Measurements from ENCODE around the gene TRIP11. TPM values are rescaled to one million over a fixed set of nuclear protein-coding genes. Genes with fewer than 3 reads are reported as not detected.
"Not testable (repeated sequence)": the region's sequence is repeated elsewhere in the genome, so short reads cannot be mapped to it uniquely, and the experiment has no call there.

The TRIP11 gene
- total RNA-seq, result 38.6 and 42.0 TPM in 2 replicates

DNA sequence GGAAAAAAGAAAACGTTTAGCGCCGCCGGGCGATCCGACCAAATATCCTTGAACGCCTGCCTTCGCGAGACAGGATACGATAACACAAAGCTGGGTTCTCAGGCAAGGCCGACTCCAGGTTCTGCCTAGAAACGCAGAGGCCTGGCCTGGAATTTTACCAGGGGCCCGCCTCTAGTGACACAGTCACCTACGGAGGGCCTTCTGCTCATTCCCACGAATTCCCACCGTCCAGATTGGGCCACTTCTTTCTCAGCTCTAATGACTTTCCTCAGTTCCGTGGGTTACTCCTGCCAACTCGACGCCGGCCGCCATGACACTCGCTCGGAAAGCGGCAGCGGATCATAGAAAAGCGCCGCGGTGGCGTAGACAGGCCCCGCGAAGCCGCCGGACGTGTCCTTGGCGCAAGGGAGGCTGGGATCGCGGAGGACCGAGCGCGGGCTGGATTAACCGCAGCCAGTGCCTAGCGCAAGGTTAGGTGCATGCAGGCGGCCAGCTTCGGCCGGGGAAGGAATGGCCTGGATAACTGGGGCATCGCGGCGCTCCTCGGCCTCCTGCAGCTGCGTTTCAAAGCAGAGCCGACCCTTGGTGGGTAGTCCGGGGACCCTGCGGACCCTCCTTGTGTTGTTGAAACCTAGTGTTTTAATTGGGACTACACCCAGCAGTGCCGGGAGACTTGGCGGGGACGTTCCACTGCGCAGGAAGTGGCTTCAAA, at the start of gene TRIP11:
Gene TRIP11 (minus strand): TSS at position 341 of the 712 bp plus-strand sequence. CDS start 374 bp downstream, outside the sequence.
- H3K36me3 Mint-ChIP-seq (ENCODE audit: low read depth), result peaks cover 16% of the 10 kb centered on the region
- intact Hi-C loops (cut with micrococcal nuclease), result loop anchor here (2.0 to 5.0 kb wide), 7 partner anchors 38 to 1658 kb away; partner anchors contain the start of genes ATXN3, CPSF2, NDUFB1 and PPP4R3A
- peak within 1 kb of the TSS; percentile 98 for H3K27ac Mint-ChIP-seq
- H3K4me3 Mint-ChIP-seq, result peak within 1 kb of the TSS; percentile 93
- H3K4me1 Mint-ChIP-seq, result peaks cover 31% of the 10 kb centered on the region
- H3K9me3 Mint-ChIP-seq, result no peaks in the 10 kb centered on the region
- H3K27me3 Mint-ChIP-seq, result no peaks in the 10 kb centered on the region
- DNase-seq, result peak; percentile 99

DNA sequence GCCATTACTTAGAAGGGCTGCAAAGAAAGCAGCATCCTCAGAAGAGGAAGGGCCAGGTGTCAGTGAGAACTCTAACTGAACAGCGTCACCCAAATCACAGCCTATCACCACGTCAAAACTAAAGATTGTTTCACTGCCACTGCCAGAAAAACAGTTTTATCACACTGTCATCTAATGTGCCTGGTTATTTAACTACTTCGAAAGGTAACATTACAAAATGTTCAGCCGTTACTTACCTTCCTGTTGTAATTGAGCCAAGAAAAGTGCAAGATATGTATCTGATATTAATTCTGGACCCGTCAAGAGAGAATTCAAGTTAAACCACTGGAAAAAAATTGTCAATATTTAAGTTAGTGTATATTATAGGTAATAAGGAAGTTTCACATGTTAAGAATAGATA, 48.6 kb upstream of the TRIP11 start:
- no peak for DNase-seq
- Mint-ChIP-seq H3K27ac (no peak overlapping the region), H3K9me3 (no peaks in the 10 kb centered on the region), H3K4me1 (peaks cover 2% of the 10 kb centered on the region), H3K27me3 (no peaks in the 10 kb centered on the region), H3K4me3 (no peak overlapping the region), H3K36me3 (ENCODE audit: low read depth) (peaks cover 35% of the 10 kb centered on the region)
- intact Hi-C loops (cut with micrococcal nuclease), result no loop called here

DNA sequence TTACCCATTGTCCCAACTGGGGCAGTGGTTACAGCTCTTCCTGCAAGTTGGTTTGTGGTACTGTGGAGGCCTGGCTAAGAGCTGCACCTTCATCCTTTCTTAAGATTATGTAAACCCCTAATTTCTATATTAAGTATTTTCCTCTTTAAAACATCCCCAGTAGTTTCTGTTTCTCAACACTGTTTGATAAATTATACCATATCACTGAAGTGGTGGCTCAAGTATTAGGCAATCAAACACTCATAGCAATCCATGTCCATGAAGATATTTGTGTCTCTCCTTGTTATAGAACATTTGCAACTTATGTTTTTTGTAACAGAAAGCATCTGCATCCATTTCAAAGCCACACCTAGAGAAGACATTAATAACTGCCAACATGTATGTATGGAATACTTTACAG, 34.7 kb upstream of the TRIP11 start:
- Mint-ChIP-seq H3K36me3 (ENCODE audit: low read depth) (peaks cover 15% of the 10 kb centered on the region), H3K4me1 (no peaks in the 10 kb centered on the region), H3K4me3 (no peak overlapping the region), H3K9me3 (no peaks in the 10 kb centered on the region), H3K27me3 (no peaks in the 10 kb centered on the region), H3K27ac (no peak overlapping the region)
- DNase-seq, result no peak
- intact Hi-C loops (cut with micrococcal nuclease), result no loop called here

DNA sequence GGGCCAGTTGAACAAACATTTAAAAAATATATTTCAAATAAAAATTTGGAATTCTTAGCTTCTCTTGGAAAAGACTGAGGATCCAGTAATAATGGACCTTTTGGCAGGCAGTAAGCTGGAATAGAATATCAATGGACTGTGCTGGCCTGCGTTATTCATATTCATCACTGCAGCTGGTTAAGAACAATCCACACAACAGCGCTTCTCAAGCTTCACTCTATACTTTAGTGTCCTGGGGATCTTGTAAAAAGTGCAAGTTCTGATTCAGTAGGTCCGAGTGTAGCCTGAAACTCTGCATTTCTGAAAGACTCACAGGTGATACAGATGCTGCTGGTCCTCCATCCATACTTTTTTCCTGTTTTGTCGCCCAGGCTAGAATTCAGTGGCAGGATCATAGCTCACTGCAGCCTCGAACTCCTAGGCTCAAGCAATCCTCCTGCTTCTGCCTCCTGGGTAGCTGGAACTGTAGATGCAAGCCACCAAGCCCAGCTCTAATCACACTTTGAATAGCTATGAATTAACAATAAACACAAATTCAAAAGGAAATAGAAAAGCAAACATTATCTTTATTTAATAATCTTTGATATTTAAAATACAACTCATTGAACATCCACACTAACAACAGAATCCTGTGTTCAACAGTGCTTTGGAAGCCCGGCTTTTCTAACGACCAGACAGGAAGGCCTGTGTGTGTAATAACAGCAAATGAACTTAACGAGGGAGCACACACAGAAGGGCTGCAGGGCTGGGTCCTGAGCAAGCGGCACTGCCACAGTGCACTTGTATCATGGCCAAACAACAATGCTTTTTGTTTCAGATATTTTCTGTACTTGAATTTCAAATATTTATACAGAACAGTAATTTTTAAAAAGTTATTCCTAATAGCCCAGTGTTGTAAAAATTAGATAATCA, 18.4 kb upstream of the TRIP11 start:
- no peak for DNase-seq
- H3K4me1 Mint-ChIP-seq, result no peaks in the 10 kb centered on the region
- no peak overlapping the region for H3K4me3 Mint-ChIP-seq
- H3K36me3 Mint-ChIP-seq (ENCODE audit: low read depth), result peaks cover 2% of the 10 kb centered on the region
- no peaks in the 10 kb centered on the region for H3K9me3 Mint-ChIP-seq
- intact Hi-C loops (cut with micrococcal nuclease), result no loop called here
- H3K27ac Mint-ChIP-seq, result no peak overlapping the region
- no peaks in the 10 kb centered on the region for H3K27me3 Mint-ChIP-seq

DNA sequence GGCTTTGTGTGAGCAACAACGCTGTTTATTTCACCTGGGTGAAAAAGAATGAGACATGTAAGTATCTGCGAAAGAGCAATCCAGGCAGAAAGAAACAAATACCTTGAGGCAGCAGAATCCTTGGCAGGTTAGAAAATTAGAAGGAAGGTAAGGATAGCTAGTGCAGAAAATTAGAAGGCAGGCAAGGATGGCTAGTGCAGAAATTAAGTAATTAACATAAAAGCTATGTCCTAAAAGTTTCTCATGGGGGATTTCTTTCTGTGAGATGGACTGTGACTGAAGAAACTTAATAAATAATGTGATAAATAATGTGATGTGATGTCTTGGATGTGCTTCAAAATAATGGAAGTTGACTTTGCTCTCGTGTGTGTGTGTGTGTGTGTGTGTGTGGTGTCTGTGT, 9.9 kb upstream of the TRIP11 start:
- H3K27ac Mint-ChIP-seq, result no peak overlapping the region
- intact Hi-C loops (cut with micrococcal nuclease), result no loop called here
- H3K36me3 Mint-ChIP-seq (ENCODE audit: low read depth), result peaks cover 7% of the 10 kb centered on the region
- no peak for DNase-seq
- H3K9me3 Mint-ChIP-seq, result peaks cover 16% of the 10 kb centered on the region
- no peaks in the 10 kb centered on the region for H3K27me3 Mint-ChIP-seq
- H3K4me3 Mint-ChIP-seq, result no peak overlapping the region
- no peaks in the 10 kb centered on the region for H3K4me1 Mint-ChIP-seq

DNA sequence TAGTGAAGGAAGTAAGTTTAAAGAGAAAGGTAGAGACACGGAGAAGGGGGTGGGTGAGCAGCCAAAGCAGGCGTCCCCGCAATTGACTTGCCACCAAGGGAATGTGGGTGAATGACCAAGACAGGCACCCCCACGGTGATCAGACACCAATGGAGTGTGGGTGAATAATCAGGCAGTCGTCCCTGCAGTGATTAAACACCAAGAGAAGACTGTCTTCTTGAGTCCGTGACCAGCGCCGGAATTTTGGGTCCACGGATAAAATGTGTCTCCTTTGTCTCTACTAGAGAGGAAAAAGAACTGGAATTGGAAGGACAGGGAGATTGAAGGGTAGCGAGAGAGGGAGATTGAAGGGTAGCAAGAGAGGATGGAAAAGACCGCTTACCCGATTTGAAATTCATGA, 9.4 kb upstream of the TRIP11 start:
- H3K4me3 Mint-ChIP-seq; H3K27me3 Mint-ChIP-seq; H3K36me3 Mint-ChIP-seq (ENCODE audit: low read depth); H3K27ac Mint-ChIP-seq; intact Hi-C loops (cut with micrococcal nuclease); H3K4me1 Mint-ChIP-seq; DNase-seq: not testable (repeated sequence)
- H3K9me3 Mint-ChIP-seq, result peaks cover 16% of the 10 kb centered on the region

DNA sequence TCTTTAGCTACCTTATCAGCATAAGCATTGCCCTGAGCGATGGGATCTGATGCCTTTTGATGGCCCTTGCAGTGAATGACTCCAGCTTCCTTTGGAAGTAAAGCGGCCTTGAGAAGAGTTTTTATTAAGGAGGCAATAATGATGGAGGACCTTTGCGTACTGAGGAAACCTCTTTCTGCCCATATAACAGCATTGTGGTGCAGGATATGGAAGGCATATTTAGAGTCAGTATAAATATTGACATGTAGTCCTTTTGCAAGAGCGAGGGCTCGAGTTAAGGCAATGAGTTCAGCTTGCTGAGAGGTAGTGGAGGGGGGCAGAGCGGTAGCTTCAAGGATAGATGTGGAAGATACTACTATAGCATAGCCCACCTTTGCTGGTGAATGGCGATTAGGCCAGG, 6.0 kb upstream of the TRIP11 start:
- intact Hi-C loops (cut with micrococcal nuclease); H3K27me3 Mint-ChIP-seq; H3K27ac Mint-ChIP-seq; H3K36me3 Mint-ChIP-seq (ENCODE audit: low read depth); DNase-seq; H3K4me1 Mint-ChIP-seq; H3K4me3 Mint-ChIP-seq: not testable (repeated sequence)
- peaks cover 16% of the 10 kb centered on the region for H3K9me3 Mint-ChIP-seq

DNA sequence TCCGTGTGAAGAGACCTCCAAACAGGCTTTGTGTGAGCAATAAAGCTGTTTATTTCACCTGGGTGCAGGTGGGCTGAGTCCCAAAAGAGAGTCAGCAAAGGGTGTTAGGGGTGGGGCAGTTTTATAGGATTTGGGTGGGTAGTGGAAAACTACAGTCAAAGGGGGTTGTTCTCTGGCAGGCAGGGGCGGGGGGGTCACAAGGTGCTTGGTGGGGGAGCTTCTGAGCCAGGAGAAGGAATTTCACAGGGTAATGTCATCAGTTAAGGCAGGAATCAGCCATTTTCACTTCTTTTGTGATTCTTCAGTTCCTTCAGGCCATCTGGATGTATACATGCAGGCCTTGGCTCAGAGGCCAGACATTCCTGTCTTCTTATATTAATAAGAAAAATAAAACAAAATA, 1.9 kb upstream of the TRIP11 start:
- intact Hi-C loops (cut with micrococcal nuclease), result loop anchor here (2.0 to 5.0 kb wide), 6 partner anchors 65 to 1659 kb away; partner anchors contain the start of genes ATXN3, CPSF2, NDUFB1 and PPP4R3A
- H3K9me3 Mint-ChIP-seq, H3K27me3 Mint-ChIP-seq, DNase-seq, H3K27ac Mint-ChIP-seq, H3K4me3 Mint-ChIP-seq: not testable (repeated sequence)
- Mint-ChIP-seq H3K4me1 (peaks cover 25% of the 10 kb centered on the region), H3K36me3 (ENCODE audit: low read depth) (peaks cover 12% of the 10 kb centered on the region)

DNA sequence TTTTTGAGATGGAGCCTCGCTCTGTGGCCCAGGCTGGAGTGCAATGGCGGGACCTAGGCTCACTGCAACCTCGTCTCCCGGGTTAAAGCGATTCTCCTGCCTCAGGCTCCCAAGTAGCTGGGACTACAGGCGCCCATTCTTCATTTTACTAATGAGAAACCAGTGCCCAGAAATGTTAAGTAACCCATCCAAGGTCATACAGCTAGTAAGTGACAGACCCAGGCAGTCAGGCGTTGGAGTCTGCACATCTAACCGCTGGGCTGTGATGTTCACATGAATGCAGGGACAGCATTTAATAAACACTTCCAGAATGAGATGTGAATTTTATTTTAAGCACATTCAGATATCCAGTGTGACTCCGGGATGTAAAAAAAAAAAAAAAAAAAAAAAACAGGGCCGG, 1.3 kb upstream of the TRIP11 start:
- H3K27ac Mint-ChIP-seq, result no peak overlapping the region
- peaks cover 29% of the 10 kb centered on the region for H3K4me1 Mint-ChIP-seq
- peaks cover 14% of the 10 kb centered on the region for H3K36me3 Mint-ChIP-seq (ENCODE audit: low read depth)
- peak overlapping the region; percentile 93 for H3K4me3 Mint-ChIP-seq
- intact Hi-C loops (cut with micrococcal nuclease), result loop anchor here (2.0 to 5.0 kb wide), 6 partner anchors 66 to 1659 kb away; partner anchors contain the start of genes ATXN3, CPSF2, NDUFB1 and PPP4R3A
- H3K27me3 Mint-ChIP-seq, result no peaks in the 10 kb centered on the region
- no peaks in the 10 kb centered on the region for H3K9me3 Mint-ChIP-seq
- no peak for DNase-seq

DNA sequence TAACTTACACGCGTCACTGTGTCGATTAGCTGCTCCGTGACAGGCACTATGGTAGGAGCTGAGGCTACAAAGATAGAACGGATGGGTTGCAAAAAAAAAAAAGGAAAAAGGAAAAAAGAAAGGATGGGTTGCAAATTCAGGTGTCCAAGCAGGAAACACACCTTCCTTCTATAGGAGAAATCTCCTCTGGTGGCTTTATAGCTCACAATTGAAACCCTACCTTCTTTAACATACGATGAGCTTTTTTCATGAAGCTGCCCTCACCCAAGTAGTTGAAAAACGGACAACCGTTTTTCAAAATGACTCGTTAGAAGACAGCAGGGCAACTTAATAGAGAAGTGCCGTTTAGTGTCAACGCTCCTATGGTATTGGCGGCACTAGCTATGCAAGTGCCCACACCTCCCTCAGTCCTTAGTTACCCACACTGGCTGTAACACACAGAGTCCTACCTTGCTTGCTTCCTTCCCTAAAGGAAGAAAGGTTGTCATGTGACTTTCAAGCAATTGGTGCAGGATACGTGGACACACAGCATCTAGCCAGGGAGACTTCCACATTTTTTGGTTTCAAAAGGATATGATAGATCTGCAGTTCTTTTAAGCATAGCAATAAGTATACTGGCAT, 682 bp upstream of the TRIP11 start:
- Mint-ChIP-seq H3K27ac (peak overlapping the region; percentile 98), H3K4me3 (peak overlapping the region; percentile 93), H3K27me3 (no peaks in the 10 kb centered on the region), H3K36me3 (ENCODE audit: low read depth) (peaks cover 16% of the 10 kb centered on the region), H3K4me1 (peaks cover 31% of the 10 kb centered on the region), H3K9me3 (no peaks in the 10 kb centered on the region)
- intact Hi-C loops (cut with micrococcal nuclease), result loop anchor here (2.0 to 5.0 kb wide), 6 partner anchors 66 to 1658 kb away; partner anchors contain the start of genes ATXN3, CPSF2, NDUFB1 and PPP4R3A
- peak; percentile 75 for DNase-seq

DNA sequence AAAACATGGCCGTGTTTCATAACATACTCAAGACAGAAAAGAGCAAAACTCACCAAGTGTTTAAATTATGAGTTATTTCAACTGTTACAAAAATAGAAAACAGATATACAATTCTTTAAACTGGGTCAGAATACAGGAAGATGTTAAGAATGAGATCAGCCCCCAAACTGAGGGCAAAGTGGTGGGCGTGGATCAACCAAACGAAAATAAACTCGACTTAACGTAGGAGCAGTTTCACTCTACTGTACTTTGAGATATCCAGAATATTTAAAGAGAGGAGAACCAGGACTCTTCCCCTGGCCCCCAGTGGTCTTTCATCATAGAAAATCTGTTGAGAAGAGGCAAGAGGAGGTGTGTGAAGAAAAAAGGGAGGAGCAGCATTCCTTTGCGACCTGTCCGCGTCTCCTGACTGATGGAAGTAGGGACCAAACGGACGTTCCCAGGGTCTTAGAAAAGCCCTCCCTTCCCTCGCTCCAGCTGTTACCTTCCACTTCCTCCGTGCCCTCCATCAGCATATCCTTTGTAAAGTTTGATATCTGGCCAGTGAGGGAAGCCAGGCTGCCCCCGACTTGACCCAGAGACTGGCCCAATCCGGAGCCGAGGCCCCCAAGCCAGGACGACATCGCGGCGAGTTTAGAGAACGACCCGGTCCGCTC, 668 bp downstream of the TRIP11 start:
- intact Hi-C loops (cut with micrococcal nuclease), result loop anchor here (5.0 kb wide), 1 partner anchor 37 kb away; no protein-coding TSS in a partner anchor
- H3K9me3 Mint-ChIP-seq, result no peaks in the 10 kb centered on the region
- H3K4me1 Mint-ChIP-seq, result peaks cover 31% of the 10 kb centered on the region
- H3K27ac Mint-ChIP-seq, result peak overlapping the region; percentile 98
- DNase-seq, result no peak
- H3K27me3 Mint-ChIP-seq, result no peaks in the 10 kb centered on the region
- peaks cover 16% of the 10 kb centered on the region for H3K36me3 Mint-ChIP-seq (ENCODE audit: low read depth)
- peak overlapping the region; percentile 93 for H3K4me3 Mint-ChIP-seq

DNA sequence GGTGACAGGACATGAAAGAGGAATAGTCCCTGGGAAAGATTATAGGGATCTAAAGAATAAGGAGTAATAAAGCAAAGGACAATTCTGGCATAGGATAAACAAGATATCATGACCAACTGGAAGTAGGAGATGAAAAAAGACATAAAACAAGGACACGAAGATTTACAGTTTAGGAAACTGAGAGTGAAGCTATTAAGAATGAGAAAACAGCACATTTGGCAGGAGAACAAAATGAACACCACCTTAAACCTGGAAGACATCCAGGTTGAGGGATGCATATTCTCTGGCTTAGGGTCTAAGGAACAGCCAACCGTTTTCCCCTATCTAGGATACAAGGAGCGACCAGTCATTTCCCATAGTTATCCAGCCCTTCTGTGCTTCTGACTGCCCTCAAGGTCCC, 1.9 kb downstream of the TRIP11 start:
- Mint-ChIP-seq H3K9me3 (no peaks in the 10 kb centered on the region), H3K36me3 (ENCODE audit: low read depth) (peaks cover 21% of the 10 kb centered on the region), H3K4me3 (peak overlapping the region; percentile 93), H3K27me3 (no peaks in the 10 kb centered on the region), H3K27ac (peak overlapping the region; percentile 45), H3K4me1 (peaks cover 37% of the 10 kb centered on the region)
- intact Hi-C loops (cut with micrococcal nuclease), result loop anchor here (5.0 kb wide), 1 partner anchor 36 kb away; no protein-coding TSS in a partner anchor
- no peak for DNase-seq

DNA sequence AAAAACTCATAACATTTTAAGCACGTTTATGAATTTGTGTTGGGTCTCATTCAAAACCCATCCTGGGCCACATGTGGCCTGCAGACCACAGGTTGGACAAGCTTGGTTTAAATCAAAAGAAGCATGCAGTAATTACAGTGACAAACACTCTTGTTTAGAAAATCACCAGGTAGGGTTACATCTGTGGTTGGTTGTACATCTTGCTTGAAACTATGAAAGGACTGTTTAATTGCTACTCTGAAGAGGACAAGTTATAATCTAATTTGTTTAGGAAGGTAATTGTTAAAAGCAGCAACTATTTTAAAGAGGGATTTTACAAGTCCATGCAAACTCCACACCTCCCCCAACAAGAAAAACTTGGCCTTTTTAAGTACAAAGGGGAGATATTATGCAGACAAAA, 4.0 kb downstream of the TRIP11 start:
- Mint-ChIP-seq H3K4me1 (peaks cover 37% of the 10 kb centered on the region), H3K27me3 (no peaks in the 10 kb centered on the region), H3K9me3 (no peaks in the 10 kb centered on the region), H3K36me3 (ENCODE audit: low read depth) (peaks cover 31% of the 10 kb centered on the region), H3K27ac (no peak overlapping the region), H3K4me3 (no peak overlapping the region)
- intact Hi-C loops (cut with micrococcal nuclease), result loop anchor here (5.0 kb wide), 1 partner anchor 34 kb away; no protein-coding TSS in a partner anchor
- no peak for DNase-seq

Data from activated CD4-positive, alpha-beta T cell treated with anti-CD3 and anti-CD28 coated beads, Interleukin-2, amount 10 ng/mL, durations not matched to agents 24 days and 14 days (primary cell).